Cerebellar cortex (tissue), 1 donor: ENCODE data around the gene ACKR2.

Source experiments
- DNase-seq: peaks from one replicate; pipeline ENCODE4 v3.0.0-alpha.2; 2015; ENCODE audit warnings: low spot score

The ACKR2 gene

GRCh38 chr3:42887084-42887483 is 77.8 kb downstream of the ACKR2 start:
- no peak for DNase-seq

GRCh38 chr3:42891042-42891441 is 81.8 kb downstream of the ACKR2 start:
- DNase-seq: no peak

GRCh38 chr3:42892169-42892568 is 82.9 kb downstream of the ACKR2 start:
- no peak for DNase-seq

- DNase-seq: no peak
Measured at GRCh38 chr3:42892807-42893206, 83.6 kb downstream of the ACKR2 start.

GRCh38 chr3:42894698-42895579 is 85.7 kb downstream of the ACKR2 start:
- no peak for DNase-seq

GRCh38 chr3:42895580-42895868 is 86.3 kb downstream of the ACKR2 start:
- DNase-seq: no peak

GRCh38 chr3:42898896-42899675 is 89.8 kb downstream of the ACKR2 start:
- DNase-seq: no peak

- DNase-seq: no peak
Measured at GRCh38 chr3:42900226-42901072, 91.2 kb downstream of the ACKR2 start.

GRCh38 chr3:42901073-42901415 is 91.8 kb downstream of the ACKR2 start:
- no peak for DNase-seq

- no peak for DNase-seq
Measured at GRCh38 chr3:42902257-42902656, 93.0 kb downstream of the ACKR2 start.

GRCh38 chr3:42904076-42904475 is 94.8 kb downstream of the ACKR2 start:
- no peak for DNase-seq

- no peak for DNase-seq
Measured at GRCh38 chr3:42905740-42906069, 96.5 kb downstream of the ACKR2 start.

GRCh38 chr3:42906070-42906847 is 97.0 kb downstream of the ACKR2 start, which contains the start of gene ZNF662:
Gene ZNF662, plus strand, starts transcription at chr3:42906142. Its CDS starts 1,973 bp downstream, at chr3:42908115.
- DNase-seq: peak; percentile 79

GRCh38 chr3:42906848-42907183 is 97.6 kb downstream of the ACKR2 start:
- no peak for DNase-seq

- DNase-seq: no peak
Measured at GRCh38 chr3:42908675-42909074, 99.4 kb downstream of the ACKR2 start.

- DNase-seq: no peak
Measured at GRCh38 chr3:42911551-42911950, 102.3 kb downstream of the ACKR2 start.

GRCh38 chr3:42914771-42915515 is 105.7 kb downstream of the ACKR2 start:
- DNase-seq: no peak
